Measurements from ENCODE around the gene ANTXRL.

DNA sequence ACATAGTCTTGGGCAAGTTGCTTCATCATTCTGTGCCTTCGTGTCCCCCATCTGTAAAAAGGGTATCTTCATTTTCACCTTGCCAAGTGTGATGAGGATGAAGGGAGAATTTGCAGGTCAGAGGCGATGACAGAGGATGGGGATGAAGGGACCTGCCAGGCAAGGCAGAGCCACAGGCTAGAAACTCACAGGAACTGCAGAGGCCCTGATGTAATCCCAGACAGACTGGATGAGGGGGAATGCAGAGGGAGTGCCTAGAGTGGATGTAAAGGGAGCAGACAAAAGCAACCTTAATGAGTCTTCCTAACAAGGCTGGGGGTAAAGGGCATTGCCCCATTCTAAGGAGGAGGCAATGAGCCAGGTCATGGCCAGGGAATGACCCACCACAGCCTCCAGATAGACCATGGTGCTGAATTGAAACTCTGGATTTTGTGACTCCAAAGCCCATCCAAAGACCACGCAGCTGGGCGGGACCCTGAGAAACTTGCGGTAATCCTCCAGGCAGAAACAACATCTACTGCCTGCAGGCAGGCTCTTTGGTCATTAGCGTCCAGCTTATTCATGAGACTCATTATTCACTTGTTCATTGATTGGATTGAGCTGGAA lies 1.9 kb downstream of the ANTXRL start:
- TF ChIP-seq, protein P1, sequence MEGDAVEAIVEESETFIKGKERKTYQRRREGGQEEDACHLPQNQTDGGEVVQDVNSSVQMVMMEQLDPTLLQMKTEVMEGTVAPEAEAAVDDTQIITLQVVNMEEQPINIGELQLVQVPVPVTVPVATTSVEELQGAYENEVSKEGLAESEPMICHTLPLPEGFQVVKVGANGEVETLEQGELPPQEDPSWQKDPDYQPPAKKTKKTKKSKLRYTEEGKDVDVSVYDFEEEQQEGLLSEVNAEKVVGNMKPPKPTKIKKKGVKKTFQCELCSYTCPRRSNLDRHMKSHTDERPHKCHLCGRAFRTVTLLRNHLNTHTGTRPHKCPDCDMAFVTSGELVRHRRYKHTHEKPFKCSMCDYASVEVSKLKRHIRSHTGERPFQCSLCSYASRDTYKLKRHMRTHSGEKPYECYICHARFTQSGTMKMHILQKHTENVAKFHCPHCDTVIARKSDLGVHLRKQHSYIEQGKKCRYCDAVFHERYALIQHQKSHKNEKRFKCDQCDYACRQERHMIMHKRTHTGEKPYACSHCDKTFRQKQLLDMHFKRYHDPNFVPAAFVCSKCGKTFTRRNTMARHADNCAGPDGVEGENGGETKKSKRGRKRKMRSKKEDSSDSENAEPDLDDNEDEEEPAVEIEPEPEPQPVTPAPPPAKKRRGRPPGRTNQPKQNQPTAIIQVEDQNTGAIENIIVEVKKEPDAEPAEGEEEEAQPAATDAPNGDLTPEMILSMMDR (IDR thresholded peaks at IDR 0.05; ENCODE audit: insufficient read depth, low read depth, low read length): no peak
- no peak for TF ChIP-seq EZH2 (IDR thresholded peaks at IDR 0.05; ENCODE audit: insufficient read depth, low read length)

Data from astrocyte (in vitro differentiated cells and primary cell).